HFF-Myc (cell line): Measurements from ENCODE around the gene LHX2.

Experiments
- DNase-seq: peaks from one replicate; pipeline ENCODE4 v3.0.0-alpha.2; 2011; ENCODE audit warnings: low read depth; ENCODE audit errors: extremely low read depth
- H3K4me3 ChIP-seq: replicated peaks from 2 replicates; pipeline ENCODE4 v1.5.1; 2011; ENCODE audit warnings: low read depth, mild to moderate bottlenecking, control low read depth, low read length
- CTCF ChIP-seq: IDR thresholded peaks from 2 replicates; pipeline ENCODE4 v1.5.1; 2012; ENCODE audit warnings: mild to moderate bottlenecking, low read depth, low read length, control low read depth; ENCODE audit errors: missing control alignments

LHX2 gene

GRCh38 chr9:124017929-124018729, 6.6 kb downstream of the LHX2 start:
- no peak overlapping the region for H3K4me3 ChIP-seq
- no peak for TF ChIP-seq CTCF
- DNase-seq = no peak

- H3K4me3 ChIP-seq = no peak overlapping the region
- no peak for TF ChIP-seq CTCF
- no peak for DNase-seq
These were observed 7.4 kb downstream of the LHX2 start for GRCh38 chr9:124018730-124019697.

GRCh38 chr9:124019771-124020519, 8.4 kb downstream of the LHX2 start:
- no peak for DNase-seq
- no peak overlapping the region for H3K4me3 ChIP-seq
- TF ChIP-seq CTCF = no peak

GRCh38 chr9:124020520-124021384, 9.2 kb downstream of the LHX2 start:
- DNase-seq = no peak
- no peak for TF ChIP-seq CTCF
- H3K4me3 ChIP-seq = no peak overlapping the region

GRCh38 chr9:124021385-124021769, 9.8 kb downstream of the LHX2 start:
- H3K4me3 ChIP-seq = no peak overlapping the region
- DNase-seq = no peak
- TF ChIP-seq CTCF = no peak
